HepG2 (cell line): Measurements from ENCODE around the gene HNRNPH3. TPM values are rescaled to one million over a fixed set of nuclear protein-coding genes. Genes with fewer than 3 reads are reported as not detected.
A peak's percentile ranks its signal among the peaks of the same experiment; 100 is the strongest.

Experiments
- ARID2 ChIP-seq: sonication (generic); formaldehyde crosslinking; IDR thresholded peaks from 2 replicates; pipeline ENCODE4 v1.8.1; 2022; ENCODE audit warnings: mild to moderate bottlenecking, missing genetic modification reagents, borderline replicate concordance
- ATF7-NPFF ChIP-seq: sonication (generic); formaldehyde crosslinking; IDR thresholded peaks from 2 replicates; pipeline ENCODE4 v1.8.1; 2023; ENCODE audit warnings: mild to moderate bottlenecking, low read depth, missing genetic modification reagents, moderate library complexity
- ATM ChIP-seq: fragments of 450-650 bp; IDR thresholded peaks from 2 replicates; pipeline ENCODE4 v1.7.1; 2017; ENCODE audit warnings: mild to moderate bottlenecking, borderline replicate concordance
- CCDC6 ChIP-seq: sonication (generic); formaldehyde crosslinking; IDR thresholded peaks from 2 replicates; pipeline ENCODE4 v1.8.1; 2022; ENCODE audit warnings: mild to moderate bottlenecking, missing genetic modification reagents, moderate library complexity
- ERF ChIP-seq: IDR thresholded peaks from 2 replicates; pipeline ENCODE4 v1.6.1; 2018; ENCODE audit warnings: missing biosample characterization, missing genetic modification reagents
- FOXA1 ChIP-seq, 2 experiments: fragments of 450-650 bp in 1 of 2; sonication (generic) in 1 of 2; formaldehyde crosslinking in 1 of 2; IDR thresholded peaks; 2 replicates each; pipeline versions ENCODE4 v1.4.0 to v1.6.1; 2016 to 2020; ENCODE audit warnings: missing genetic modification reagents in 1 of 2
- KDM5B ChIP-seq: sonication (generic); formaldehyde crosslinking; IDR thresholded peaks from 2 replicates; pipeline ENCODE4 v1.4.0; 2020; ENCODE audit warnings: missing genetic modification reagents, mild to moderate bottlenecking, borderline replicate concordance
- MAF1 ChIP-seq: sonication (generic); formaldehyde crosslinking; IDR thresholded peaks from 2 replicates; pipeline ENCODE4 v1.5.0; 2020; ENCODE audit warnings: missing genetic modification reagents, borderline replicate concordance
- MAZ ChIP-seq, 2 experiments: sonication (generic) in 1 of 2; formaldehyde crosslinking in 1 of 2; IDR thresholded peaks; 2 replicates each; pipeline versions ENCODE4 v1.5.0 to v1.6.1; 2012 to 2020; ENCODE audit warnings: low read depth in 2 of 2, mild to moderate bottlenecking in 2 of 2, borderline replicate concordance in 1 of 2, improper control_type of control experiment in 1 of 2, low read length in 1 of 2, missing genetic modification reagents in 1 of 2, moderate library complexity in 1 of 2
- NFKB2 ChIP-seq: sonication (generic); formaldehyde crosslinking; IDR thresholded peaks from 2 replicates; pipeline ENCODE4 v1.4.0; 2020; ENCODE audit warnings: missing genetic modification reagents, borderline replicate concordance
- NKX3-1 ChIP-seq: sonication (generic); formaldehyde crosslinking; IDR thresholded peaks from 2 replicates; pipeline ENCODE4 v1.5.0; 2020; ENCODE audit warnings: missing genetic modification reagents
- SMAD9 ChIP-seq: sonication (generic); formaldehyde crosslinking; IDR thresholded peaks from 2 replicates; pipeline ENCODE4 v1.5.1; 2020; ENCODE audit warnings: mild to moderate bottlenecking, missing genetic modification reagents
- THAP11 ChIP-seq: IDR thresholded peaks from 2 replicates; pipeline ENCODE4 v1.6.1; 2016; ENCODE audit warnings: missing biosample characterization, missing genetic modification reagents
- ZNF274 ChIP-seq: sonication (generic); formaldehyde crosslinking; IDR thresholded peaks from 2 replicates; pipeline ENCODE4 v1.5.1; 2020; ENCODE audit warnings: mild to moderate bottlenecking, missing genetic modification reagents
- ZNF552 ChIP-seq: sonication (generic); formaldehyde crosslinking; IDR thresholded peaks from 2 replicates; pipeline ENCODE4 v1.9.0; 2022; ENCODE audit warnings: missing genetic modification reagents, mild to moderate bottlenecking, borderline replicate concordance
- ZNF614 ChIP-seq: IDR thresholded peaks from 2 replicates; pipeline ENCODE4 v1.6.1; 2018; ENCODE audit warnings: missing biosample characterization, missing genetic modification reagents, inconsistent platforms, borderline replicate concordance
- ZSCAN12 ChIP-seq: sonication (generic); formaldehyde crosslinking; IDR thresholded peaks from 2 replicates; pipeline ENCODE4 v1.9.0; 2021; ENCODE audit warnings: mild to moderate bottlenecking, missing genetic modification reagents
- polyA plus RNA-seq, 8 experiments: library from polyadenylated mRNA; depleted of rRNA in 3 of 8; stranded (reverse) in 7 of 8; unstranded in 1 of 8; fragments of >200 nt; fragmentation: Illumina TruSeq in 4 of 8; extraction: Trizol in 4 of 8; gene quantifications; 2 replicates each; pipeline versions ENCODE4 v1.2.1 to v1.2.3, GENCODE V29; 2011 to 2016; ENCODE audit warnings: low read depth in 4 of 8, missing spikeins in 1 of 8, mixed read lengths in 1 of 8; ENCODE audit not compliant: insufficient read depth in 1 of 8
- total RNA-seq, 5 experiments: library from RNA; depleted of rRNA; stranded (reverse); fragments of >200 nt; fragmentation: Illumina TruSeq; extraction: Trizol; gene quantifications; 2 replicates each; pipeline ENCODE4 v1.2.3, GENCODE V29; 2016; ENCODE audit warnings: low read depth in 1 of 5
- TF ChIP-seq, protein P1 (sequence below): sonication (generic); formaldehyde crosslinking; conservative IDR thresholded peaks from 2 replicates; pipeline ENCODE4 v1.4.0; 2020; ENCODE audit warnings: missing genetic modification reagents
- TF ChIP-seq, protein P2 (sequence below): sonication (generic); formaldehyde crosslinking; IDR thresholded peaks from 2 replicates; pipeline ENCODE4 v1.8.1; 2022; ENCODE audit warnings: low read depth, mild to moderate bottlenecking, missing genetic modification reagents
- TF ChIP-seq, protein P3 (sequence below): sonication (generic); formaldehyde crosslinking; IDR thresholded peaks from 2 replicates; pipeline ENCODE4 v1.8.0; 2022; ENCODE audit warnings: mild to moderate bottlenecking, missing genetic modification reagents, borderline replicate concordance

The HNRNPH3 gene
- total and polyA plus RNA-seq, 2 of the 13 experiments (the other 11 are each of a cell fraction or from before 2014, with no cell fraction given): 46.0 to 47.7 TPM

DNA sequence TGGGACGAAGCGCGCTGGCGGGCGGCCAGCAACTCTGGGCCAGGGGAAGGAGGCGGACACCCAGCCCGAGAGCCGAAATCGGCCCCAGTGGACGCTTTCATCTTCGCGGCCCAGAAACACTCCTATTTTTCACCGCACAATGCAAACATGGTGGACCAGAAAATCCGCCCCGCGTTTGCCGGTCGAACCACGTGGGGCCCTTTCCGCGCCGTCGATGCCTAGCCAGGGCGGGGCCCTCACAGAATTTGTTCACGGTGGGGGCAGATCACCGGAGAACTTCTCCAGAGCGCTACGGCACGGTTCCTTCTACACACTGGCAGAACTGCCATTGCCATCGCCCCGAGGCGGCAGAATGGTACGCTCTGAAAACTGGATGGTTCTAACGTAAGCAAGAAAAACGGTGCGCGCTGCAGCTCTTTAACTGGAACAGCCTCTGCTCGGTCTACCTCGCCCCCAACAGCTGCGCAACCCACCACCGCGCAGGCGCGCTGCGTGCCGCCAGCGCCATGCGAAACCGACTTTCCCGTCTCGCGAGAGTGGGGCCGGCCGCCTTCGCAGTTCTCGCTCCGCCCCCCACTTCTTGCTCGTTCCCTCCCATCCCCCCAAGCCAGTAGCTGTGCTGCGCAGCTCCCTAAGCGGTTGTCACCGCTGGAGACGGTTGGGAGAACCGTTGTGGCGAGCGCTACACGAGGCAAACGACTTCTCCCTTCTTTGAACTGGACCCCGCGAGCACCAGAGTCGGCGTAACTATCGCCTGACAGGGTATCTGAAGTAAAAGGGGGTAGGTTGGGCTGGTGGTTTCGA lies at the start of gene HNRNPH3 (continued):
- TF ChIP-seq, protein P1, sequence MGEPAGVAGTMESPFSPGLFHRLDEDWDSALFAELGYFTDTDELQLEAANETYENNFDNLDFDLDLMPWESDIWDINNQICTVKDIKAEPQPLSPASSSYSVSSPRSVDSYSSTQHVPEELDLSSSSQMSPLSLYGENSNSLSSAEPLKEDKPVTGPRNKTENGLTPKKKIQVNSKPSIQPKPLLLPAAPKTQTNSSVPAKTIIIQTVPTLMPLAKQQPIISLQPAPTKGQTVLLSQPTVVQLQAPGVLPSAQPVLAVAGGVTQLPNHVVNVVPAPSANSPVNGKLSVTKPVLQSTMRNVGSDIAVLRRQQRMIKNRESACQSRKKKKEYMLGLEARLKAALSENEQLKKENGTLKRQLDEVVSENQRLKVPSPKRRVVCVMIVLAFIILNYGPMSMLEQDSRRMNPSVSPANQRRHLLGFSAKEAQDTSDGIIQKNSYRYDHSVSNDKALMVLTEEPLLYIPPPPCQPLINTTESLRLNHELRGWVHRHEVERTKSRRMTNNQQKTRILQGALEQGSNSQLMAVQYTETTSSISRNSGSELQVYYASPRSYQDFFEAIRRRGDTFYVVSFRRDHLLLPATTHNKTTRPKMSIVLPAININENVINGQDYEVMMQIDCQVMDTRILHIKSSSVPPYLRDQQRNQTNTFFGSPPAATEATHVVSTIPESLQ (CRISPR knock-in tag): peak; percentile 73; the same call in 1 of the 2 replicates
- TF ChIP-seq, protein P2, sequence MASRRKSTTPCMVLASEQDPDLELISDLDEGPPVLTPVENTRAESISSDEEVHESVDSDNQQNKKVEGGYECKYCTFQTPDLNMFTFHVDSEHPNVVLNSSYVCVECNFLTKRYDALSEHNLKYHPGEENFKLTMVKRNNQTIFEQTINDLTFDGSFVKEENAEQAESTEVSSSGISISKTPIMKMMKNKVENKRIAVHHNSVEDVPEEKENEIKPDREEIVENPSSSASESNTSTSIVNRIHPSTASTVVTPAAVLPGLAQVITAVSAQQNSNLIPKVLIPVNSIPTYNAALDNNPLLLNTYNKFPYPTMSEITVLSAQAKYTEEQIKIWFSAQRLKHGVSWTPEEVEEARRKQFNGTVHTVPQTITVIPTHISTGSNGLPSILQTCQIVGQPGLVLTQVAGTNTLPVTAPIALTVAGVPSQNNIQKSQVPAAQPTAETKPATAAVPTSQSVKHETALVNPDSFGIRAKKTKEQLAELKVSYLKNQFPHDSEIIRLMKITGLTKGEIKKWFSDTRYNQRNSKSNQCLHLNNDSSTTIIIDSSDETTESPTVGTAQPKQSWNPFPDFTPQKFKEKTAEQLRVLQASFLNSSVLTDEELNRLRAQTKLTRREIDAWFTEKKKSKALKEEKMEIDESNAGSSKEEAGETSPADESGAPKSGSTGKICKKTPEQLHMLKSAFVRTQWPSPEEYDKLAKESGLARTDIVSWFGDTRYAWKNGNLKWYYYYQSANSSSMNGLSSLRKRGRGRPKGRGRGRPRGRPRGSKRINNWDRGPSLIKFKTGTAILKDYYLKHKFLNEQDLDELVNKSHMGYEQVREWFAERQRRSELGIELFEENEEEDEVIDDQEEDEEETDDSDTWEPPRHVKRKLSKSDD (CRISPR knock-in tag): peak; percentile 95
- 0 out of 2 replicates have a peak, but pooled peaks have one; percentile 51 for TF ChIP-seq ARID2 (CRISPR knock-in tag)
- 0 out of 2 replicates have a peak, but pooled peaks have one; percentile 22 for TF ChIP-seq ZSCAN12 (CRISPR knock-in tag)
- TF ChIP-seq ATF7-NPFF (CRISPR knock-in tag): peak; percentile 94
- peak; percentile 93; the same call in 1 of the 2 replicates for TF ChIP-seq NFKB2 (CRISPR knock-in tag)
- 0 out of 2 replicates have a peak, but pooled peaks have one; percentile 82 for TF ChIP-seq ZNF552 (CRISPR knock-in tag)
- no peak for TF ChIP-seq MAZ (IDR thresholded peaks at IDR 0.05; ENCODE audit: borderline replicate concordance, low read depth, low read length)
- peak; percentile 98 for TF ChIP-seq MAZ (CRISPR knock-in tag; IDR thresholded peaks at IDR 0.05; ENCODE audit: low read depth)
- TF ChIP-seq THAP11 (CRISPR knock-in tag): peak; percentile 89
- TF ChIP-seq CCDC6: peak; percentile 77
- peak; percentile 72; the same call in 1 of the 2 replicates for TF ChIP-seq ZNF614 (CRISPR knock-in tag)
- TF ChIP-seq NKX3-1 (CRISPR knock-in tag): 0 out of 2 replicates have a peak, but pooled peaks have one; percentile 27
- TF ChIP-seq MAF1: peak; percentile 4; the same call in 1 of the 2 replicates
- TF ChIP-seq SMAD9: peak; percentile 90
- peak; percentile 82; the same call in 1 of the 2 replicates for TF ChIP-seq ZNF274
- peak; percentile 97 for TF ChIP-seq ERF (CRISPR knock-in tag)
- peak; percentile 93 for TF ChIP-seq KDM5B (CRISPR knock-in tag)
- TF ChIP-seq FOXA1 (IDR thresholded peaks at IDR 0.05): no peak
- TF ChIP-seq FOXA1 (CRISPR knock-in tag; IDR thresholded peaks at IDR 0.05): peak; percentile 33; the same call in 1 of the 2 replicates
- TF ChIP-seq, protein P3, sequence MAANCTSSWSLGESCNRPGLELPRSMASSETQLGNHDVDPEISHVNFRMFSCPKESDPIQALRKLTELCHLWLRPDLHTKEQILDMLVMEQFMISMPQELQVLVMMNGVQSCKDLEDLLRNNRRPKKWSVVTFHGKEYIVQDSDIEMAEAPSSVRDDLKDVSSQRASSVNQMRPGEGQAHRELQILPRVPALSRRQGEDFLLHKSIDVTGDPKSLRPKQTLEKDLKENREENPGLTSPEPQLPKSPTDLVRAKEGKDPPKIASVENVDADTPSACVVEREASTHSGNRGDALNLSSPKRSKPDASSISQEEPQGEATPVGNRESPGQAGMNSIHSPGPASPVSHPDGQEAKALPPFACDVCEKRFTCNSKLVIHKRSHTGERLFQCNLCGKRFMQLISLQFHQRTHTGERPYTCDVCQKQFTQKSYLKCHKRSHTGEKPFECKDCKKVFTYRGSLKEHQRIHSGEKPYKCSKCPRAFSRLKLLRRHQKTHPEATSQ: 0 out of 2 replicates have a peak, but pooled peaks have one; percentile 10
- no peak for TF ChIP-seq ATM
